Measurements from ENCODE around the gene RPL28.
"Not testable (repeated sequence)": the region's sequence is repeated elsewhere in the genome, so short reads cannot be mapped to it uniquely, and the experiment has no call there.

RPL28 gene

GRCh38 chr19:55398200-55398925 lies 12.6 kb downstream of the RPL28 start:
- no peak for DNase-seq

DNA sequence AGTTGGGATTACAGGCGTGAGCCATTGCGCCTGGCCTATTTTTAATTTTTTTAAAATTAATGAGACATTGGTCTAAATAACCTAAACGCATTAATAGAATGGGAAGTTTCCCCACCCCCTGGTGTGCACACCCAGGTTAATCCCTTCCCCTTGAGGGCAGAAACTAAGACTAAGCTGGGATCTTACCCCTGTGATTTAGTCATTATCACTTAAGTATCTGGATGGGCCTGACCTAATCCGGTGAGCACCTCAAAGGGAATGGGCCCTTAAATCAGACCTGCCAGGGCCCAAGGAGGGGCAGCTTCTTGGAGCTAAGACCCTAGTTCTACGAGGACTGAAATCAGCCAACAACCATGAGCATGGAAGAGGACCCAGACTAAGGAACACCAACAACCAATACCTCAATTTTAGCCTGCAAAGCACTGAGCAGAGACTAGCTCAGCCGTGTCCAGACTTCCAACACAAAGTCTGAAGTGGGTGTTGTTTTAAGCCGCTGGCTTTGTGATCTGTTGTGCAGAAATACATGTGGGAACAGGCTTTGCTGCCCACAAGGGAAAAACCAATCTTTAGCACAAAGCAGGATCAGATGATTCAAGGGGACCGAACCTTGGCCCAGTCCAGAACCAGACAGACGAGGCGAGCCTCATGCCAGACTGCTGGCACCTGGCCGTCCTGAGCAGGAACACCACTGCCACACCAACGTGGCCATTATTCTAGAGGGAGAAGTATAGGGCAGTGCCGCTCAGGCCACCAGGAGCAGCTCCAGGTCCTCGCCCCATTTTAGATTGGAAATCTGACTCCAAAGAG lies 14.8 kb downstream of the RPL28 start:
- DNase-seq, result no peak

DNA sequence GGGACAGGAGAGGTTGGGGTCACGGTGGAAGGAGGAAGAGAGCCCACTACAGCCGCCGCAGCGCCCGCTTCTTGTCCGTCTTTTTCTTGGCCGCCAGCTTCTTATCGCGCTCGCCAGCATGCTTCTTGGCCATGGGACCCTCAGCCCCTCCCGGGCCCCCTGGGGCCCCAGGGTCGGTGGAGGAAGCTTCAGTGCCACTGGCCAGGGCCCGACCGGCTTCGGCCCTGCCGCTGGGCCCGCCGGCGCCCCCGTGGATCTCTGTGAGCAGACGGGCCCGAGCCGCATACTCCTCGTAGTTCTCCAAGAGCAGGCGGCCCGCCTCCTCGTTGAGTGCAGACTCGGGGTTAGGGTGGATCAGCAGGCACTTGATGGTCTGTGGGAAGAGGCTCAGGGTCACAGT lies 15.7 kb downstream of the RPL28 start:
- not testable (repeated sequence) for DNase-seq

DNA sequence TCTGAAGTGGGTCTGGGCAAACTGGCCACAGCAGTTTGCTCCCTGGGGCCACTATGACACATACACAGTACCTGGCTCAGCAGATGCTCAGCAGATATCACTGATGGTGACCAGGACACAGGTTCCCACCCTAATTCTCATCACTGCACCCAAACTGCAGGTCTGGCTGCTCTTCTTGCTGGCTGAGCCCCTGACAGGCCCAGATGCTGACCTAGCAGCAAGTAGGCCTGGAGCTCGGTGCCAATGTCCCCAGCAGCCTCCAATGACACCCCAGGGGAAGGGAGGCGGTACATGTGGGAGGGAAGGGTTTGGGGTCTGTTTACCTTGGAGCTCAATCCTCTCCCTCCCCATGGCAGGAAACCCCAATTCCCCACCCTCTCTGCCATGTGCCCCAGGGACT lies 16.8 kb downstream of the RPL28 start:
- no peak for DNase-seq

GRCh38 chr19:55405638-55406037 lies 19.9 kb downstream of the RPL28 start:
- no peak for DNase-seq

DNA sequence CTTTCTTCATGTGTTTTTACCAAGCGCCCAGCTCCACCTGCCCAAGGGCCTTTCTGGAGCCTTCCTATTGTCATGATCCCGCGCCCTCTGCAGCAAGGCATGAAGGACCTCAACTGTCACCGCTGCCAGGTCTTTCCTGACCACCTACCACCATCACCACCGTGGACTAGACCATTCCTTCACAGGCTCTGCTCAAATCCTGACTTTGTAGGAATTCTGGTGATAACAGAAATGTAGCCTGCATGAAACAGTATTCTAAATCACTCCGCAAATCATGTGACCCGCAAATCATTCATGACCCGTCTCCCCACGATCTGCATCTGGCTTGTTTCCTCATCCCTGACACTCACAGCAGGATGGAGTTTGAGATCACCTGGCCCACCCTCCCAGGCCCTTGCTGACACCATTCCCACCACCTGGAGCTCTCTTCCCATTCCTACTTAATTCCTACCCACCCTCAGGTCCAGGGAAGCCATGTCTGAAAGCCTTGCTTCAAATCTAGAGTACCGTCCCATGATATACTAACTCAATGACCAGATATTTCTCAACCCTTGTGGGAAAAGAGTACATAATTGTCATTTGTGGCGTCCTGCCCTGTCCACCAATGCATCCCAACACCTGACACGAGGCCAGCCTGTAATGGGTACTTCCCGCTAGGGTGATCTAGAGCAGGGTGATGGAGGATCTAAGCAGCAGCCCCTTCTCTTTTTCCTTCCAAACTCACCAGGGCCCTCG lies 20.5 kb downstream of the RPL28 start:
- no peak for DNase-seq

GRCh38 chr19:55406826-55407549 lies 21.3 kb downstream of the RPL28 start:
- peak; percentile 33 for DNase-seq

- DNase-seq, result not testable (repeated sequence)
Measured at GRCh38 chr19:55407550-55407799, 21.7 kb downstream of the RPL28 start, which contains the start of gene UBE2S. Gene UBE2S, minus strand, starts transcription at chr19:55407788. Its CDS starts 199 bp downstream, at chr19:55407589.

GRCh38 chr19:55407800-55408532 lies 22.2 kb downstream of the RPL28 start:
- DNase-seq, result peak; percentile 98

DNA sequence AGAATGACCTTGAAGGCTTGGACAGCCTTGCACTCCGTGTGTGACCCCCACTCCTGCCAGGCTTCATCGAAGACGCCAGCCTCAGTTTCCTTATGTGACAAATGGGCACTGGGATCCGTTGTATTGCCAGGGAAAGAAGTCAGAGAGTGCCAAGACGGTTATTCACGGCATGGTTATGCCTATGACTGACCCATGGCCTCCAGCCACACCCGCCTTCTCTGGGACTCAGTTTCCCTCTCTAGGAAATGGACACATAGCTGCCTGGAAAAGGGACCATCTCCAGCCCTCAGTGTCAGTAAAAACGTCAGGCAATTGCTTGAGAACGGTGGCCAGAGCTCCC lies 22.8 kb downstream of the RPL28 start:
- DNase-seq, result no peak

GRCh38 chr19:55409179-55409578 lies 23.4 kb downstream of the RPL28 start:
- not testable (repeated sequence) for DNase-seq

DNA sequence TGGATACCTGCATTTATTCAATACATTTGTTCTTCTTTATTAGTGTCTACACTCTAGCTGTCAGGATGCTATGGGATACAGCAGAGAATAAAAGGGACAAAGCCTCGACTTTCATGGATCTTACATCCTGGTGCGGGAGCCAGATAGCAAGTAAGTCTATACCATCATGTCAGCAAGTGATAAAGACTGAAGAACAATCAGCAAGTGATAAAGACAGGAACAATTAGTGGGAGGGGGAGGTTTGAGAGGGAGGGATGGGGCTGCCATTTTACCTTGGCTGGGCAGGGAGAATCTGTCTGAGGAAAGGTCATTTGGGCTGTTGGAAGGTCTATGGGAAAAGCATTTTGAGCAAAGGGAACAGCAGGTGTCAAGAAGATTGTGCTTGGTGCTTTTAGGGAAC lies 24.4 kb downstream of the RPL28 start:
- no peak for DNase-seq

DNA sequence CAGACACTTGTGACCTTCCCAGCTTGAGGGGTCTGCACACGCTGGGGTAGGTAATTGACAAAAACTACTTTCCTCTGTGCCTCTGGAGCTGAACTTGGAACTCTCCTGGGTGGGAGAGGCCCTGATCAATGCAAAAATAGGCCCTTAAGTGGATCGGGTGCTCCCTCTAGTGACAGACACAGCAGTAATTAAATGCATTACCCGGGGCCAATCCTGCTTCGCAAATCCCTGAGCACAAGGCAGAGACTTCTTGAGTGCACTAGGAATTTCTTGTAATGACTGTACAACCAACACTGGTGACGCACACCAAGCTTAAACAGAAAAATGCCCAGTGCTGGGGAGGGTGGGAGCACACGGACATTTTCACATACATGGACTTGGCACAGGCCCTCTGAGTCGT lies 32.5 kb downstream of the RPL28 start:
- DNase-seq, result peak; percentile 45

- DNase-seq, result no peak
Measured at GRCh38 chr19:55419103-55419502, 33.4 kb downstream of the RPL28 start.

- DNase-seq, result no peak
Measured at GRCh38 chr19:55419624-55420236, 34.0 kb downstream of the RPL28 start.

GRCh38 chr19:55421281-55421680 lies 35.5 kb downstream of the RPL28 start:
- not testable (repeated sequence) for DNase-seq

DNA sequence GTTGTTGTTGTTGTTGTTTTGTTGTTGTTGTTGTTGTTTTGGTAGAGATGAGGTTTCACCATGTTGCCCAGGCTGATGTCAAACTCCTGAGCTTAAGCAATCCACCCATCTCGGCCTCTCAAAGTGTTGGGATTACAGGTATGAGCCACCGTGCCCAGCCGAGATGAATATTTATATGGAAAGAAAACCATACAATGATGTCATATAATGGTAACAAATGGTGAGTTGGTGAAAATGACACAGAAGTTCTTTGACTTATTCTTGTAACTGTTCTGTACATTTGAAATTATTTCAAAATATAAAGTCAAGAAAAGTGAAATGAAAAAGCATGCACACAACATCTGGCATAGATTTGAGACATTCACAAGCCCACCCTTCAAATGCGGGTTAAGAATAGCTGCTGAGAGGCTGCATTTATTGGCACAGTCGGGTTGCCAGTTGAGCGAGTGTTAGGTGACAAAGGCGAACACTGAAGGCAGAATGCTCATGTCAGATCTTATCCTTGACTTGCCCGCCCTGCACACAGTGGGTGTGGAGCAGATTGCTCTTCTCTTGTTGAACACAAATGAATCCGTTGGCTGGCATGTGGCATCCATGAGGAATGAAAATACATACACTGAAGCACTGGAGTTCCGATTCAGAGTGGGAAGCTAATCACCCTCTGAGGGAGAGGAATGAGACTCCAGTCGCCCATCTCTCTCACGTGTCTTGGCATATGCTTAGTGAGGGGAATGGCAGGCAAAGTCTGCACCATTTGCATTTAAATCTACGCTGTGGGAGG lies 37.7 kb downstream of the RPL28 start:
- DNase-seq, result no peak

- no peak for DNase-seq
Measured at GRCh38 chr19:55424518-55424917, 38.8 kb downstream of the RPL28 start.

- no peak for DNase-seq
Measured at GRCh38 chr19:55426042-55426441, 40.3 kb downstream of the RPL28 start.

GRCh38 chr19:55431183-55431582 lies 45.5 kb downstream of the RPL28 start:
- no peak for DNase-seq

All from stimulated activated CD4-positive, alpha-beta T cell treated with anti-CD3 and anti-CD28 coated beads, Interleukin-1b, Interleukin-23, amount 100 ng/mL, for 48 hours (primary cell).